ENCODE data around the gene GBP1. TPM values are rescaled to one million over a fixed set of nuclear protein-coding genes. Genes with fewer than 3 reads are reported as not detected.
A peak's percentile ranks its signal among the peaks of the same experiment; 100 is the strongest.

GBP1 gene
- total and polyA plus RNA-seq, 2 donors (not counting 3 experiments of a cell fraction or from before 2014, with no cell fraction given): 11.6 to 28.0 TPM

- Histone ChIP-seq H3K36me3 (ENCODE audit: control insufficient read depth in 2 of 2, extremely low read depth in 1 of 2, insufficient read depth in 2 of 2, low read length in 2 of 2) (no peaks in the 10 kb centered on the region), H3K27ac (ENCODE audit: insufficient read depth, low read depth, low read length) (no peak overlapping the region), H3K9me1 (replicated peaks; ENCODE audit: control insufficient read depth, extremely low read depth, insufficient read depth, low read length) (no peaks in the 10 kb centered on the region), H3K9me3 (replicated peaks; ENCODE audit: control insufficient read depth, insufficient read depth, low read length) (no peaks in the 10 kb centered on the region), H3K4me3 (replicated peaks in 1 of 3; ENCODE audit: insufficient read depth in 1 of 3, low read depth in 1 of 3, low read length in 3 of 3) (no peak overlapping the region), H3K4me1 (ENCODE audit: control insufficient read depth, extremely low read depth, insufficient read depth, low read length) (peaks cover 11% of the 10 kb centered on the region), H3K9ac (replicated peaks; ENCODE audit: extremely low read depth, insufficient read depth, low read length) (no peak overlapping the region), H2AFZ (ENCODE audit: low read depth, low read length) (no peak overlapping the region), H3K79me2 (ENCODE audit: control insufficient read depth, insufficient read depth, low read length) (peaks cover 6% of the 10 kb centered on the region), H3K27me3 (ENCODE audit: control insufficient read depth in 2 of 2, insufficient read depth in 2 of 2, low read length in 2 of 2) (no peaks in the 10 kb centered on the region), H4K20me1 (replicated peaks; ENCODE audit: control insufficient read depth, extremely low read depth, insufficient read depth, low read length) (no peaks in the 10 kb centered on the region), H3K4me2 (ENCODE audit: insufficient read depth, low read length) (no peak overlapping the region)
- CTCF ChIA-PET: no interaction called here
- BruUV-seq (replicated peaks): no TSS peak
- POLR2A ChIA-PET: no interaction called here
- dilution Hi-C loops (cut with MboI; ENCODE audit: extremely low pct_ligation_motif_present, low sequenced_read_pairs): no loop called here
- FAIRE-seq (no peak), DNase-seq (ENCODE audit: low read depth, low spot score) (no peak)
- no peak for TF ChIP-seq POLR2AphosphoS5 (IDR thresholded peaks at IDR 0.05; ENCODE audit: insufficient read depth, low read depth, low read length)
- intact Hi-C loops (cut with micrococcal nuclease): no loop called here
Observed at GRCh38 chr1:89025928-89026327, 39.1 kb downstream of the GBP1 start.

DNA sequence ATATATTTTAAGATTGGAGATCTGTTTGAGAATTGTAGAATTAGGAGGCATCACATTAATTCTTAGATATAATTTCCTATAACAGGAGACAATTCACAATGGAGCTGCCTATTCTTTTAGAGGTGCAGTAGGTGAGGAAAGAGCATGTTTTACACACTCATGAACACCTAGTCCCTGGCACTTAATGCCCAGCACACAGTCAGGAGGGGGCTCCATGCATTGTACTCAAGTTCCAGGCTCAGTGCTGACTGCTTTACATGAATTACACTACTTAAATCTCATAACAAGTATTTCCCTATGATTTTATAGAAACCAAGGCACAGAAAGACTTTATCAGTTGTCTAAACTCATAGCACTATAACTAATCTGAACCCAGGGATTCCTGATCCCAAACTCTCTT, 42.0 kb downstream of the GBP1 start:
- Histone ChIP-seq H3K4me3 (replicated peaks in 1 of 3; ENCODE audit: insufficient read depth in 1 of 3, low read depth in 1 of 3, low read length in 3 of 3) (peak overlapping the region in 1 of 3 experiments; percentile 97), H2AFZ (ENCODE audit: low read depth, low read length) (peak overlapping the region; percentile 91), H3K27ac (ENCODE audit: insufficient read depth, low read depth, low read length) (peak overlapping the region; percentile 74), H3K4me1 (ENCODE audit: control insufficient read depth, extremely low read depth, insufficient read depth, low read length) (peaks cover 11% of the 10 kb centered on the region), H3K9me1 (replicated peaks; ENCODE audit: control insufficient read depth, extremely low read depth, insufficient read depth, low read length) (no peaks in the 10 kb centered on the region), H4K20me1 (replicated peaks; ENCODE audit: control insufficient read depth, extremely low read depth, insufficient read depth, low read length) (no peaks in the 10 kb centered on the region), H3K36me3 (ENCODE audit: control insufficient read depth in 2 of 2, extremely low read depth in 1 of 2, insufficient read depth in 2 of 2, low read length in 2 of 2) (peaks cover 0 to 4% of the 10 kb centered on the region in 2 experiments), H3K9ac (replicated peaks; ENCODE audit: extremely low read depth, insufficient read depth, low read length) (peak overlapping the region; percentile 75), H3K79me2 (ENCODE audit: control insufficient read depth, insufficient read depth, low read length) (peaks cover 6% of the 10 kb centered on the region), H3K4me2 (ENCODE audit: insufficient read depth, low read length) (peak overlapping the region; percentile 89), H3K9me3 (replicated peaks; ENCODE audit: control insufficient read depth, insufficient read depth, low read length) (no peaks in the 10 kb centered on the region), H3K27me3 (ENCODE audit: control insufficient read depth in 2 of 2, insufficient read depth in 2 of 2, low read length in 2 of 2) (no peaks in the 10 kb centered on the region)
- ChIA-PET POLR2A (interaction anchor here (0.6 kb wide), 1 partner anchor 31 kb away, joined by 3 read pairs; no protein-coding TSS in a partner anchor), CTCF (interaction anchor here (1.1 to 2.5 kb wide), 8 partner anchors 18 to 63 kb away, joined by 3 to 14 read pairs (median 8); partner anchors contain the start of gene GBP1)
- FAIRE-seq: no peak
- intact Hi-C loops (cut with micrococcal nuclease): loop anchor here (2.0 kb wide), 2 partner anchors 42 to 102 kb away; partner anchors contain the start of gene GBP1
- no peak for DNase-seq (ENCODE audit: low read depth, low spot score)
- dilution Hi-C loops (cut with MboI; ENCODE audit: extremely low pct_ligation_motif_present, low sequenced_read_pairs): no loop called here
- TF ChIP-seq MYC (IDR thresholded peaks at IDR 0.05; ENCODE audit: low read depth, low read length): no peak
- TF ChIP-seq, protein P1, sequence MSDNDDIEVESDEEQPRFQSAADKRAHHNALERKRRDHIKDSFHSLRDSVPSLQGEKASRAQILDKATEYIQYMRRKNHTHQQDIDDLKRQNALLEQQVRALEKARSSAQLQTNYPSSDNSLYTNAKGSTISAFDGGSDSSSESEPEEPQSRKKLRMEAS (IDR thresholded peaks at IDR 0.05; ENCODE audit: insufficient read depth, insufficient read length): no peak
- TF ChIP-seq EZH2 (IDR thresholded peaks at IDR 0.05; ENCODE audit: borderline replicate concordance, low read depth, low read length, severe bottlenecking): no peak
- TF ChIP-seq CTCF (IDR thresholded peaks at IDR 0.05; ENCODE audit: extremely low read depth in 1 of 2, insufficient read depth in 1 of 2, low read depth in 1 of 2, low read length in 2 of 2): no peak
- TF ChIP-seq GATA2 (IDR thresholded peaks at IDR 0.05; ENCODE audit: insufficient read depth, insufficient read length, low read depth, low read length): no peak
- no peak for TF ChIP-seq POLR2A (IDR thresholded peaks at IDR 0.05; ENCODE audit: low read depth, low read length)
- no peak for TF ChIP-seq FOS (IDR thresholded peaks at IDR 0.05; ENCODE audit: borderline replicate concordance, insufficient read depth, low read length)
- TF ChIP-seq JUN (IDR thresholded peaks at IDR 0.05; ENCODE audit: borderline replicate concordance, insufficient read depth, insufficient read length, low read depth): no peak
- TF ChIP-seq POLR2AphosphoS5 (IDR thresholded peaks at IDR 0.05; ENCODE audit: insufficient read depth, low read depth, low read length): no peak
- BruUV-seq (replicated peaks): TSS peak; percentile 42

All from endothelial cell of umbilical vein (primary cell).